Panc1 (cell line): ENCODE data around the gene MMP11. TPM values are rescaled to one million over a fixed set of nuclear protein-coding genes. Genes with fewer than 3 reads are reported as not detected.

ENCODE experiments used
- ATAC-seq: fragments of 200-7000 bp; cut with Tn5 transposase; 2 replicates; pipeline ENCODE4 v1.9.1; 2020; ENCODE audit warnings: mild to moderate bottlenecking, moderate library complexity
- BruUV-seq: library from RNA; stranded (reverse); fragments of 400-500 nt; replicated peaks from 2 replicates; lab custom pipeline; 2021; lab: Mats Ljungman, UMichigan
- CTCF ChIA-PET: fragments of 300-600 bp; sonication (Branson Sonifier 250); formaldehyde crosslinking; loops from one replicate; lab custom pipeline; 2022; ENCODE audit warnings: antibody characterized with exemption; lab: Charles Lee
- POLR2A ChIA-PET: fragments of 300-600 bp; sonication (Branson Sonifier 250); formaldehyde crosslinking; loops from one replicate; lab custom pipeline; 2022; ENCODE audit warnings: antibody characterized with exemption; lab: Charles Lee
- DNase-seq: peaks from one replicate; pipeline ENCODE4 v3.0.0-alpha.2; 2010; ENCODE audit warnings: low read depth, low spot score
- H3K27ac ChIP-seq: 2 replicates; pipeline ENCODE4 v1.5.1; 2011; ENCODE audit warnings: mild to moderate bottlenecking, low read length, inconsistent platforms
- H3K27me3 ChIP-seq: fragments of 200-500 bp; sonication (Bioruptor generic); 2 replicates; pipeline ENCODE4 v1.6.0; 2014; ENCODE audit warnings: low read length, inconsistent platforms; ENCODE audit not compliant: control insufficient read depth, insufficient read depth
- H3K36me3 ChIP-seq: fragments of 200-500 bp; sonication (Bioruptor generic); 2 replicates; pipeline ENCODE4 v1.5.1; 2014; ENCODE audit warnings: inconsistent platforms, mild to moderate bottlenecking, low read length, moderate library complexity; ENCODE audit not compliant: control insufficient read depth, insufficient read depth
- H3K4me1 ChIP-seq: 2 replicates; pipeline ENCODE4 v1.5.1; 2011; ENCODE audit warnings: inconsistent platforms, mild to moderate bottlenecking, low read length, moderate library complexity; ENCODE audit not compliant: control insufficient read depth, insufficient read depth
- H3K4me3 ChIP-seq, 2 experiments: 2 replicates each; pipeline ENCODE4 v1.5.1; 2011 to 2012; ENCODE audit warnings: low read depth in 2 of 2, low read length in 2 of 2, mild to moderate bottlenecking in 2 of 2, inconsistent platforms in 1 of 2, moderate library complexity in 1 of 2
- H3K9me3 ChIP-seq: fragments of 200-500 bp; sonication (Bioruptor generic); 2 replicates; pipeline ENCODE4 v1.5.1; 2014; ENCODE audit warnings: low read depth, mild to moderate bottlenecking, inconsistent platforms, low read length, moderate library complexity; ENCODE audit not compliant: control insufficient read depth, insufficient read depth
- POLR2AphosphoS5 ChIP-seq: IDR thresholded peaks from 2 replicates; pipeline ENCODE4 v1.6.1; 2012; ENCODE audit warnings: mild to moderate bottlenecking, low read depth, low read length, moderate library complexity
- SIN3A ChIP-seq: IDR thresholded peaks from 2 replicates; pipeline ENCODE4 v1.6.1; 2012; ENCODE audit warnings: low read depth, mild to moderate bottlenecking, low read length, moderate library complexity, borderline replicate concordance; ENCODE audit not compliant: insufficient read depth
- TCF7L2 ChIP-seq: IDR thresholded peaks from 2 replicates; pipeline ENCODE4 v1.6.1; 2011; ENCODE audit warnings: mild to moderate bottlenecking, low read depth, low read length, inconsistent platforms
- in situ Hi-C: cut with HindIII; loops from 2 replicates; pipeline ENCODE4 v1.10.0; 2016; ENCODE audit warnings: low sequenced_read_pairs, low pct_unique_long_range_greater_than_20kb
- intact Hi-C: fragments of 100-400 bp; cut with micrococcal nuclease; formaldehyde crosslinking; loops from one replicate; pipeline ENCODE4 v1.10.0; 2022; ENCODE audit not compliant: unreplicated experiment
- total RNA-seq: library from RNA; stranded (reverse); gene quantifications from one replicate; pipeline ENCODE4 v1.2.1, GENCODE V29; 2021; ENCODE audit not compliant: unreplicated experiment
- TF ChIP-seq, protein P1 (sequence below): fragments of 450-650 bp; IDR thresholded peaks from 2 replicates; pipeline ENCODE4 v1.5.1; 2017; ENCODE audit warnings: mild to moderate bottlenecking
- TF ChIP-seq, protein P2 (sequence below), 2 experiments: IDR thresholded peaks; 2 replicates each; pipeline ENCODE4 v1.6.1; 2011 to 2012; ENCODE audit warnings: low read depth in 2 of 2, control low read depth in 1 of 2, low read length in 1 of 2, mild to moderate bottlenecking in 1 of 2, moderate library complexity in 1 of 2; ENCODE audit not compliant: insufficient read depth in 1 of 2

Gene MMP11
- total RNA-seq, 1 experiment from 2014 or later, result 3.0 TPM

DNA sequence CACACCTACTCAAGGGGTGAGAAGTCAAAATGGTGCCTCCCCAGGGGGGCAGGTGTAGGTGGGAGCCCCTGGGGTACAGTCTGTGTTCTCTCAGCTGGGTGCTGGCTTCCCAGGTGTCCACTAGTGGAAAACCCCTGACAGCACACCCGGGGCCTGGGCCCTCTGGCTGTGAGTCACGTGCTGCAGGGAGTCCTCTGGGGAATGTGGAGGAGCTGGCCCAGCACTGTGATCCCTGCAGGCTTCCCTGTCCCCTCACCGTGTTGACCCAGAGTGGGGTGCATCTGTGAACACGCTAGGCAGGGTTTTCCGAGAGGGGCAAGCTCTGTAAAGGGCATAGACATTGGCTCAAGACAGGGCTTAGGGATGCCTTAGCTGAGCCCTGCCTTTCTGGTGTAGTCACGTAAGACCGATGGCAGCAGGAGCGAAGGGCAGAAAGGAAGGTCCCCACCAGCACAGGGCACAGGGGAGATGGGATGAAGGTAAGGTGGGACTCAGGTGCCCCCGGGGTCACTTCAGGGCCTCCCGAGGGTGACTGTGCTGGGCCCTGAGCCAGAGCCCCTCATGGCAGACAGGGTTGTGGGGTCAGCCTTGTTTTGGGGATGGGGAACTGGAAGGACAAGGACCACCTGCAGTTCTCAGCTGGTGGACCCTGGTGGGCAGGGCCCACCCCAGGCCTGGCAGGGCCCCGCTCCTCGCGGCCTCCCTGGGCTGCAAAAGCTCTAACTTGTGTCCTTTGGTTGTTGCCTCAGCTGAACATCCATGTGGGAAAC, 52.0 kb downstream of the MMP11 start:
- no peak for DNase-seq
- POLR2A ChIA-PET, result no interaction called here

DNA sequence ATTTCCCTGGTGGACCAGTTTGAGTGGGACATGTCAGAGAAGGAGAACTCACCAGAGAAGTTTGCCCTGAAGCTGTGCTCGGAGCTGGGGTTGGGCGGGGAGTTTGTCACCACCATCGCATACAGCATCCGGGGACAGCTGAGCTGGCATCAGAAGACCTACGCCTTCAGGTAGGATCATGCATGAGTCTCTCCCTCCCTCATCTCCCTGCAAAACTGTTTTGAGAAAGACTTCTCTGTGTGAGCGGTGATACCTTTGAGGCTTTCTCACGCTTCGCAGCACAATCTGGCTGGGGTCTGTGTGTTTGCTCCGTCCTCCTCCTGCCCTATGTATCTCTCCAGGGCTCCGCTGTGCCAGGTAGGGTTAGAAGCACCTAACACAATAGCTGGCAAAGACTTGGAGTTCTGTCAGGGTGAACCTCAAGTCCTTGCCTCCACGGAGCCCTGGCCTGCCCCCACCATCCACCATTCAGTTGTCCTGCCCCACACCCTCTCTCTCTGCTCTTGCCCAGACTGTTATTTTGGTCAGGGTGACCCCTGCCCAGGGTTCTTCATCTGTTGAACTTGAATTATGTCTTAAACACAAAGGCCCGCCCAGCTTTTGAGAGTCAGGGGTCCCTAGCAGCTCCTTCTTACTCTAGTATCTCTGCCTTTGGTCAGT, 52.7 kb downstream of the MMP11 start:
- no peaks in the 10 kb centered on the region for H3K27me3 ChIP-seq
- no peaks in the 10 kb centered on the region for H3K9me3 ChIP-seq
- intact Hi-C loops (no loop called here), in situ Hi-C loops (no loop called here)
- DNase-seq (no peak), ATAC-seq (no peak)
- H3K4me1 ChIP-seq, result no peaks in the 10 kb centered on the region
- H3K36me3 ChIP-seq, result no peaks in the 10 kb centered on the region
- BruUV-seq, result no TSS peak
- TF ChIP-seq, protein P1, sequence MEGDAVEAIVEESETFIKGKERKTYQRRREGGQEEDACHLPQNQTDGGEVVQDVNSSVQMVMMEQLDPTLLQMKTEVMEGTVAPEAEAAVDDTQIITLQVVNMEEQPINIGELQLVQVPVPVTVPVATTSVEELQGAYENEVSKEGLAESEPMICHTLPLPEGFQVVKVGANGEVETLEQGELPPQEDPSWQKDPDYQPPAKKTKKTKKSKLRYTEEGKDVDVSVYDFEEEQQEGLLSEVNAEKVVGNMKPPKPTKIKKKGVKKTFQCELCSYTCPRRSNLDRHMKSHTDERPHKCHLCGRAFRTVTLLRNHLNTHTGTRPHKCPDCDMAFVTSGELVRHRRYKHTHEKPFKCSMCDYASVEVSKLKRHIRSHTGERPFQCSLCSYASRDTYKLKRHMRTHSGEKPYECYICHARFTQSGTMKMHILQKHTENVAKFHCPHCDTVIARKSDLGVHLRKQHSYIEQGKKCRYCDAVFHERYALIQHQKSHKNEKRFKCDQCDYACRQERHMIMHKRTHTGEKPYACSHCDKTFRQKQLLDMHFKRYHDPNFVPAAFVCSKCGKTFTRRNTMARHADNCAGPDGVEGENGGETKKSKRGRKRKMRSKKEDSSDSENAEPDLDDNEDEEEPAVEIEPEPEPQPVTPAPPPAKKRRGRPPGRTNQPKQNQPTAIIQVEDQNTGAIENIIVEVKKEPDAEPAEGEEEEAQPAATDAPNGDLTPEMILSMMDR, result no peak
- TF ChIP-seq TCF7L2, result no peak
- TF ChIP-seq SIN3A, result no peak
- TF ChIP-seq, protein P2, sequence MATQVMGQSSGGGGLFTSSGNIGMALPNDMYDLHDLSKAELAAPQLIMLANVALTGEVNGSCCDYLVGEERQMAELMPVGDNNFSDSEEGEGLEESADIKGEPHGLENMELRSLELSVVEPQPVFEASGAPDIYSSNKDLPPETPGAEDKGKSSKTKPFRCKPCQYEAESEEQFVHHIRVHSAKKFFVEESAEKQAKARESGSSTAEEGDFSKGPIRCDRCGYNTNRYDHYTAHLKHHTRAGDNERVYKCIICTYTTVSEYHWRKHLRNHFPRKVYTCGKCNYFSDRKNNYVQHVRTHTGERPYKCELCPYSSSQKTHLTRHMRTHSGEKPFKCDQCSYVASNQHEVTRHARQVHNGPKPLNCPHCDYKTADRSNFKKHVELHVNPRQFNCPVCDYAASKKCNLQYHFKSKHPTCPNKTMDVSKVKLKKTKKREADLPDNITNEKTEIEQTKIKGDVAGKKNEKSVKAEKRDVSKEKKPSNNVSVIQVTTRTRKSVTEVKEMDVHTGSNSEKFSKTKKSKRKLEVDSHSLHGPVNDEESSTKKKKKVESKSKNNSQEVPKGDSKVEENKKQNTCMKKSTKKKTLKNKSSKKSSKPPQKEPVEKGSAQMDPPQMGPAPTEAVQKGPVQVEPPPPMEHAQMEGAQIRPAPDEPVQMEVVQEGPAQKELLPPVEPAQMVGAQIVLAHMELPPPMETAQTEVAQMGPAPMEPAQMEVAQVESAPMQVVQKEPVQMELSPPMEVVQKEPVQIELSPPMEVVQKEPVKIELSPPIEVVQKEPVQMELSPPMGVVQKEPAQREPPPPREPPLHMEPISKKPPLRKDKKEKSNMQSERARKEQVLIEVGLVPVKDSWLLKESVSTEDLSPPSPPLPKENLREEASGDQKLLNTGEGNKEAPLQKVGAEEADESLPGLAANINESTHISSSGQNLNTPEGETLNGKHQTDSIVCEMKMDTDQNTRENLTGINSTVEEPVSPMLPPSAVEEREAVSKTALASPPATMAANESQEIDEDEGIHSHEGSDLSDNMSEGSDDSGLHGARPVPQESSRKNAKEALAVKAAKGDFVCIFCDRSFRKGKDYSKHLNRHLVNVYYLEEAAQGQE (IDR thresholded peaks at IDR 0.05; ENCODE audit: insufficient read depth in 1 of 2, low read depth in 2 of 2, low read length in 1 of 2), result no peak
- TF ChIP-seq POLR2AphosphoS5, result no peak
- POLR2A ChIA-PET, result no interaction called here
- H3K4me3 ChIP-seq, result no peak overlapping the region
- CTCF ChIA-PET, result no interaction called here
- H3K27ac ChIP-seq, result no peak overlapping the region

More for the DNA sequence above, 52.0 kb downstream of the MMP11 start:
- no peaks in the 10 kb centered on the region for H3K27me3 ChIP-seq
- no peak overlapping the region for H3K27ac ChIP-seq
- no TSS peak for BruUV-seq
- H3K4me1 ChIP-seq, result no peaks in the 10 kb centered on the region
- no peak for ATAC-seq
- CTCF ChIA-PET, result no interaction called here
- in situ Hi-C loops, result no loop called here
- H3K36me3 ChIP-seq, result no peaks in the 10 kb centered on the region
- no peaks in the 10 kb centered on the region for H3K9me3 ChIP-seq
- intact Hi-C loops, result no loop called here
- TF ChIP-seq SIN3A, result no peak
- TF ChIP-seq POLR2AphosphoS5, result no peak
- TF ChIP-seq, protein P2 (IDR thresholded peaks at IDR 0.05; ENCODE audit: insufficient read depth in 1 of 2, low read depth in 2 of 2, low read length in 1 of 2), result no peak
- TF ChIP-seq TCF7L2, result no peak
- TF ChIP-seq, protein P1, result no peak
- no peak overlapping the region for H3K4me3 ChIP-seq
